ENCODE results near the gene SEMA3C.

- TF ChIP-seq CTCF (conservative IDR thresholded peaks at IDR 0.05; ENCODE audit: low read length) (no peak), EZH2phosphoT487 (IDR thresholded peaks at IDR 0.05; ENCODE audit: borderline replicate concordance) (no peak)
Observed at GRCh38 chr7:80832006-80832405, 86.8 kb downstream of the SEMA3C start.

Measured in Loucy (cell line).